ENCODE measurements around the gene KCP.

The KCP gene

GRCh38 chr7:128940494-128941322 is 30.2 kb upstream of the KCP start:
- Histone ChIP-seq H2BK12ac (ENCODE audit: low read length in 2 of 2) (no peak overlapping the region), H2AK5ac (ENCODE audit: low read length, severe bottlenecking) (no peak overlapping the region), H3K36me3 (ENCODE audit: control insufficient read depth in 1 of 2, insufficient read depth in 2 of 2, low read depth in 1 of 2, low read length in 2 of 2) (peaks cover 0 to under 1% of the 10 kb centered on the region in 2 experiments), H2BK15ac (ENCODE audit: low read depth, poor library complexity, severe bottlenecking) (no peak overlapping the region), H3K27ac (ENCODE audit: low read length, poor library complexity, severe bottlenecking) (no peak overlapping the region), H4K91ac (ENCODE audit: low read length) (no peak overlapping the region), H3K79me1 (replicated peaks; ENCODE audit: low read length, poor library complexity, severe bottlenecking) (no peaks in the 10 kb centered on the region), H3K4me2 (ENCODE audit: low read length, poor library complexity, severe bottlenecking) (no peak overlapping the region), H3K27me3 (ENCODE audit: control insufficient read depth in 1 of 2, insufficient read depth in 1 of 2, low read length in 2 of 2) (peaks cover 47 to 70% of the 10 kb centered on the region in 2 experiments), H3K23ac (ENCODE audit: low read length in 2 of 2) (no peak overlapping the region), H3K9me3 (ENCODE audit: control insufficient read depth, low read length) (no peaks in the 10 kb centered on the region), H3K18ac (ENCODE audit: low read depth in 1 of 2, low read length in 2 of 2) (no peak overlapping the region), H2BK5ac (ENCODE audit: low read depth, low read length, poor library complexity, severe bottlenecking) (no peak overlapping the region), H3K4me3 (ENCODE audit: insufficient read depth in 1 of 2, low read depth in 1 of 2, low read length in 2 of 2) (no peak overlapping the region), H2BK120ac (ENCODE audit: low read depth, low read length) (no peak overlapping the region), H3K14ac (ENCODE audit: low read length in 2 of 2) (peak overlapping the region in 1 of 2 experiments; percentile 11), H3K4ac (ENCODE audit: low read depth in 1 of 2, low read length in 2 of 2) (no peak overlapping the region), H3K9ac (ENCODE audit: low read length) (no peak overlapping the region), H2AFZ (ENCODE audit: low read depth, low read length) (no peak overlapping the region), H3K4me1 (ENCODE audit: control insufficient read depth, insufficient read depth, low read depth, low read length) (peaks cover 15% of the 10 kb centered on the region), H4K8ac (ENCODE audit: low read length) (no peak overlapping the region)
- 78% methylated on average over 20 of the region's 20 CpGs for WGBS
- no peak for DNase-seq

- Histone ChIP-seq H3K18ac (ENCODE audit: low read depth in 1 of 2, low read length in 2 of 2) (no peak overlapping the region), H3K14ac (ENCODE audit: low read length in 2 of 2) (no peak overlapping the region), H4K91ac (ENCODE audit: low read length) (no peak overlapping the region), H3K4me3 (ENCODE audit: insufficient read depth in 1 of 2, low read depth in 1 of 2, low read length in 2 of 2) (no peak overlapping the region), H3K4ac (ENCODE audit: low read depth in 1 of 2, low read length in 2 of 2) (no peak overlapping the region), H3K9ac (ENCODE audit: low read length) (no peak overlapping the region), H2AFZ (ENCODE audit: low read depth, low read length) (no peak overlapping the region), H2BK120ac (ENCODE audit: low read depth, low read length) (no peak overlapping the region), H3K4me2 (ENCODE audit: low read length, poor library complexity, severe bottlenecking) (no peak overlapping the region), H3K27me3 (ENCODE audit: control insufficient read depth in 1 of 2, insufficient read depth in 1 of 2, low read length in 2 of 2) (peaks cover 50 to 73% of the 10 kb centered on the region in 2 experiments), H3K4me1 (ENCODE audit: control insufficient read depth, insufficient read depth, low read depth, low read length) (peaks cover 15% of the 10 kb centered on the region), H3K23ac (ENCODE audit: low read length in 2 of 2) (no peak overlapping the region), H3K9me3 (ENCODE audit: control insufficient read depth, low read length) (no peaks in the 10 kb centered on the region), H3K27ac (ENCODE audit: low read length, poor library complexity, severe bottlenecking) (no peak overlapping the region), H2BK12ac (ENCODE audit: low read length in 2 of 2) (no peak overlapping the region), H4K8ac (ENCODE audit: low read length) (no peak overlapping the region), H2AK5ac (ENCODE audit: low read length, severe bottlenecking) (no peak overlapping the region), H3K79me1 (replicated peaks; ENCODE audit: low read length, poor library complexity, severe bottlenecking) (no peaks in the 10 kb centered on the region), H2BK5ac (ENCODE audit: low read depth, low read length, poor library complexity, severe bottlenecking) (no peak overlapping the region), H3K36me3 (ENCODE audit: control insufficient read depth in 1 of 2, insufficient read depth in 2 of 2, low read depth in 1 of 2, low read length in 2 of 2) (no peaks in the 10 kb centered on the region), H2BK15ac (ENCODE audit: low read depth, poor library complexity, severe bottlenecking) (no peak overlapping the region)
- DNase-seq, result no peak
- WGBS, result 82% methylated on average over 18 of the region's 18 CpGs
Measured at GRCh38 chr7:128939861-128940410, 29.4 kb upstream of the KCP start.

- Histone ChIP-seq H2BK12ac (ENCODE audit: low read length in 2 of 2) (no peak overlapping the region), H3K4me2 (ENCODE audit: low read length, poor library complexity, severe bottlenecking) (no peak overlapping the region), H3K4me3 (ENCODE audit: insufficient read depth in 1 of 2, low read depth in 1 of 2, low read length in 2 of 2) (no peak overlapping the region), H4K91ac (ENCODE audit: low read length) (no peak overlapping the region), H3K36me3 (ENCODE audit: control insufficient read depth in 1 of 2, insufficient read depth in 2 of 2, low read depth in 1 of 2, low read length in 2 of 2) (no peaks in the 10 kb centered on the region), H3K79me1 (replicated peaks; ENCODE audit: low read length, poor library complexity, severe bottlenecking) (no peaks in the 10 kb centered on the region), H3K27ac (ENCODE audit: low read length, poor library complexity, severe bottlenecking) (no peak overlapping the region), H3K14ac (ENCODE audit: low read length in 2 of 2) (peak overlapping the region in 1 of 2 experiments; percentile 57), H2BK5ac (ENCODE audit: low read depth, low read length, poor library complexity, severe bottlenecking) (no peak overlapping the region), H2AFZ (ENCODE audit: low read depth, low read length) (no peak overlapping the region), H3K4me1 (ENCODE audit: control insufficient read depth, insufficient read depth, low read depth, low read length) (peaks cover 15% of the 10 kb centered on the region), H3K27me3 (ENCODE audit: control insufficient read depth in 1 of 2, insufficient read depth in 1 of 2, low read length in 2 of 2) (peaks cover 53 to 73% of the 10 kb centered on the region in 2 experiments), H3K4ac (ENCODE audit: low read depth in 1 of 2, low read length in 2 of 2) (no peak overlapping the region), H3K18ac (ENCODE audit: low read depth in 1 of 2, low read length in 2 of 2) (no peak overlapping the region), H3K23ac (ENCODE audit: low read length in 2 of 2) (no peak overlapping the region), H3K9ac (ENCODE audit: low read length) (no peak overlapping the region), H2AK5ac (ENCODE audit: low read length, severe bottlenecking) (no peak overlapping the region), H2BK120ac (ENCODE audit: low read depth, low read length) (no peak overlapping the region), H2BK15ac (ENCODE audit: low read depth, poor library complexity, severe bottlenecking) (no peak overlapping the region), H4K8ac (ENCODE audit: low read length) (no peak overlapping the region), H3K9me3 (ENCODE audit: control insufficient read depth, low read length) (no peaks in the 10 kb centered on the region)
- 81% methylated on average over 4 of the region's 7 CpGs for WGBS
- DNase-seq, result no peak
Measured at GRCh38 chr7:128939075-128939860, 28.8 kb upstream of the KCP start.

- Histone ChIP-seq H3K4ac (ENCODE audit: low read depth in 1 of 2, low read length in 2 of 2) (no peak overlapping the region), H3K4me3 (ENCODE audit: insufficient read depth in 1 of 2, low read depth in 1 of 2, low read length in 2 of 2) (peak overlapping the region; percentile 56 to 73), H3K36me3 (ENCODE audit: control insufficient read depth in 1 of 2, insufficient read depth in 2 of 2, low read depth in 1 of 2, low read length in 2 of 2) (no peaks in the 10 kb centered on the region), H3K27ac (ENCODE audit: low read length, poor library complexity, severe bottlenecking) (no peak overlapping the region), H2AK5ac (ENCODE audit: low read length, severe bottlenecking) (no peak overlapping the region), H2BK120ac (ENCODE audit: low read depth, low read length) (no peak overlapping the region), H3K14ac (ENCODE audit: low read length in 2 of 2) (no peak overlapping the region), H4K8ac (ENCODE audit: low read length) (no peak overlapping the region), H2BK12ac (ENCODE audit: low read length in 2 of 2) (no peak overlapping the region), H3K4me1 (ENCODE audit: control insufficient read depth, insufficient read depth, low read depth, low read length) (peaks cover 15% of the 10 kb centered on the region), H3K4me2 (ENCODE audit: low read length, poor library complexity, severe bottlenecking) (peak overlapping the region; percentile 94), H2AFZ (ENCODE audit: low read depth, low read length) (no peak overlapping the region), H3K27me3 (ENCODE audit: control insufficient read depth in 1 of 2, insufficient read depth in 1 of 2, low read length in 2 of 2) (peaks cover 53 to 74% of the 10 kb centered on the region in 2 experiments), H2BK15ac (ENCODE audit: low read depth, poor library complexity, severe bottlenecking) (no peak overlapping the region), H4K91ac (ENCODE audit: low read length) (no peak overlapping the region), H3K18ac (ENCODE audit: low read depth in 1 of 2, low read length in 2 of 2) (no peak overlapping the region), H3K9me3 (ENCODE audit: control insufficient read depth, low read length) (no peaks in the 10 kb centered on the region), H3K79me1 (replicated peaks; ENCODE audit: low read length, poor library complexity, severe bottlenecking) (no peaks in the 10 kb centered on the region), H3K23ac (ENCODE audit: low read length in 2 of 2) (peak overlapping the region in 1 of 2 experiments; percentile 63), H2BK5ac (ENCODE audit: low read depth, low read length, poor library complexity, severe bottlenecking) (no peak overlapping the region), H3K9ac (ENCODE audit: low read length) (no peak overlapping the region)
- no peak for DNase-seq
- 4% methylated on average over 22 of the region's 30 CpGs for WGBS
Measured at GRCh38 chr7:128938544-128939074, 28.1 kb upstream of the KCP start.
